ENCODE measurements around the gene GPC5. TPM values are rescaled to one million over a fixed set of nuclear protein-coding genes. Genes with fewer than 3 reads are reported as not detected.
A peak's percentile ranks its signal among the peaks of the same experiment; 100 is the strongest.
"Not testable (repeated sequence)": the region's sequence is repeated elsewhere in the genome, so short reads cannot be mapped to it uniquely, and the experiment has no call there.

The GPC5 gene
- polyA plus RNA-seq, 10 donors, result 0.16 to 0.77 (median 0.26) TPM

- DNase-seq, result no peak
Observed at GRCh38 chr13:92260363-92260762, 861.9 kb downstream of the GPC5 start.

DNA sequence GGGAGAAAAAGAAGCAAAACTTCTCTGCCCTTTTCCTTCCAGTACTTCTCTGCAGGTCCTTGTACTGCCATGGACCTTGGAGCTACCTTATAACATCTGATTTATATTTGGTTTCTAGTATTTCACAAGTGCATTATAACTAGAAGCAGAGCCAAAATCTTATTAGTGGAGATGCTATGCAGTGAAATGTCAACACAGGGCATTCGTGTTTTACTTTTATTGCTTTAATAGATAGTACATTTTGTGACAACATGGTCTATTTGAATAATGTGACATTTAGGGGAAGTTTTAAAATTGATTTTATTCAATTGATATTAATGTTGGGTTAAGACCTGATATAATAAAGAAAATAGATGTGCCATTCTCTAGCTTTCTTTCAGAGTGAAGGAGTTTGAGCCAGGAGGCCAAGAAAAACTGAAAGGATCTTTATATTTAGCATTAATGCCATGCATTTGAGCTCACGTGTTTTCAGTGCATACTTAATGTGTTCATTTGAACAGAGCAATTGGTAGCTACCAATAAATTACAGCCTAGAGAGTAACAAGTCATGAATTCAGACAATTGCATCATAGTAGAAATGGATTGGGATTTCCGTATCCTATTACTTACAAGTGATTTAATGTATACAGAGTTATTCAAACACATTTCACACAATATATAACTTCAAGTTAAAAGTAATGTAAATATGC, 863.8 kb downstream of the GPC5 start:
- DNase-seq, result no peak

DNA sequence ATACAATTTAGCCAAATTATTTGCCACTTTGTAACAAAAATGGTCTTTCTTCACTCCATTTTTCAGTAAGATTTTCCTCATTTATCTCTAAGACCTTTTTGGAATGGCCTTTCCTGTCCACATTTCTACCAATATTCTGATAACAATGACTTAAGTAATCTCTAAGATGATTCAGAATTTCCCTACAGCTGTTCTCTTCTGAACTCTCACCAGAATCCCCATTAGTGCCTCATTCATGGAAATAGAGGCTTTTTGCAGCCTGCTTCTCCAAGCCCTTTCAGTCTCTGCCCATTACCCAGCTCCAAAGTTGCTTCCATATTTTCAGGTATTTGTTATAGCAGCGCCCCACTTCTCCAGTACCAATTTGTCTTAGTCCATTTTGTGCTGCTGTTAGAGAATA, 867.0 kb downstream of the GPC5 start:
- DNase-seq, result no peak

DNA sequence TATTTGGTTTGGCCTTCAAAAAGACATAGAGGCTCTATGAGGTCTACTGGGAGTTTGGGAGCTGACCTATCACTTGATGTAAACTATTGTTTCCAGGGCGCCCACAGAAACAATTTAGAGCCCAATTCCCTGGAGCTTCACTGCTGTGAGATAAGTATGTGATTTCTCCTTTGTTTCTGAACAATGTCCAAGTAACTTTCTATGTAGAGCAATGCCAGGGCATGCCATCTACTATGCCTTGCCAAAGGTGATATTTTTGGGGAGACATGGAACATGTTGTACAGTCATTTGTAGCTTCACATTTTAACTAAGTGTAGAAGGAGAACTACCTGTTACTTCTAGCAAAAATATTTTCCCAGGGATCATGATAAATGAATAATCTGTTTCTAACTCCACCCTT, 872.6 kb downstream of the GPC5 start:
- no peak for DNase-seq

GRCh38 chr13:92272177-92272576, 873.8 kb downstream of the GPC5 start:
- no peak for DNase-seq

GRCh38 chr13:92280986-92281385, 882.6 kb downstream of the GPC5 start:
- DNase-seq, result not testable (repeated sequence)

DNA sequence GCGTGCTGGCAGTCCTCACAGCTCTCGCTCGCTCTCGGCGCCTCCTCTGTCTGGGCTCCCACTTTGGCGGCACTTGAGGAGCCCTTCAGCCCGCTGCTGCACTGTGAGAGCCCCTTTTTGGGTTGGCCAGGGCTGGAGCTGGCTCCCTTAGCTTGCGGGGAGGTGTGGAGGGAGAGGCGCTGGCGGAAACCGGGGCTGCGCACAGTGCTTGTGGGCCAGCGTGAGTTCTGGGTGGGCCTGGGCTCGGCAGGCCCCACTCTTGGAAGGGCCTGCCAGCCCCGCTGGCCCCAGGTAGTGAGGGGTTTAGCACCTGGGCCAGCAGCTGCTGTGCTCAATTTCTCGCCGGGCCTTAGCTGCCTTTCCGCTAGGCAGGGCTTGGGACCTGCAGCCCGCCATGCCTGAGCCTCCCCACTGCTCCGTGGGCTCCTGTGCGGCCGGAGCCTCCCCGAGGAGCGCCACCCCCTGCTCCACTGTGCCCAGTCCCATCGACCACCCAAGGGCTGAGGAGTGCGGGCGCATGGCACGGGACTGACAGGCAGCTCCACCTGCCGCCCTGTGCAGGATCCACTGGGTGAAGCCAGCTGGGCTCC, 892.4 kb downstream of the GPC5 start:
- not testable (repeated sequence) for DNase-seq

DNA sequence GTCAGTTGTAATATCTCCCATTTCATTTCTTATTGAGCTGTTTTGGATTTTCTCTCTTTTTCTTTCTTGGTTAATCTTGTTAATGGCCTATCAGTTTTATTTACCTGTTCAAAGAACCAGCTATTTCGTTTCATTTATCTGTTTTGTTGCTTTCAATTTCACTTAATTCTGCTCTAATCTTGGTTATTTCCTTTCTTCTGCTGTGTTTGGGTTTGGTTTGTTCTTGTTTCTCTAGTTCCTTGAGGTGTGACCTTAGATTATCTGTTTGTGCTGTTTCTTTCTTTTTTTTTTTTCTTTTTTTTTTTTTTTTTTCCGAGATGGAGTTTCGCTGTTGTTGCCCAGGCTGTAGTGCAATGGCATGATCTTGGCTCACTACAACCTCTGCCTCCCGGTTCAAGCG, 896.1 kb downstream of the GPC5 start:
- DNase-seq, result not testable (repeated sequence)

- not testable (repeated sequence) for DNase-seq
Observed at GRCh38 chr13:92296154-92296671, 897.8 kb downstream of the GPC5 start.

DNA sequence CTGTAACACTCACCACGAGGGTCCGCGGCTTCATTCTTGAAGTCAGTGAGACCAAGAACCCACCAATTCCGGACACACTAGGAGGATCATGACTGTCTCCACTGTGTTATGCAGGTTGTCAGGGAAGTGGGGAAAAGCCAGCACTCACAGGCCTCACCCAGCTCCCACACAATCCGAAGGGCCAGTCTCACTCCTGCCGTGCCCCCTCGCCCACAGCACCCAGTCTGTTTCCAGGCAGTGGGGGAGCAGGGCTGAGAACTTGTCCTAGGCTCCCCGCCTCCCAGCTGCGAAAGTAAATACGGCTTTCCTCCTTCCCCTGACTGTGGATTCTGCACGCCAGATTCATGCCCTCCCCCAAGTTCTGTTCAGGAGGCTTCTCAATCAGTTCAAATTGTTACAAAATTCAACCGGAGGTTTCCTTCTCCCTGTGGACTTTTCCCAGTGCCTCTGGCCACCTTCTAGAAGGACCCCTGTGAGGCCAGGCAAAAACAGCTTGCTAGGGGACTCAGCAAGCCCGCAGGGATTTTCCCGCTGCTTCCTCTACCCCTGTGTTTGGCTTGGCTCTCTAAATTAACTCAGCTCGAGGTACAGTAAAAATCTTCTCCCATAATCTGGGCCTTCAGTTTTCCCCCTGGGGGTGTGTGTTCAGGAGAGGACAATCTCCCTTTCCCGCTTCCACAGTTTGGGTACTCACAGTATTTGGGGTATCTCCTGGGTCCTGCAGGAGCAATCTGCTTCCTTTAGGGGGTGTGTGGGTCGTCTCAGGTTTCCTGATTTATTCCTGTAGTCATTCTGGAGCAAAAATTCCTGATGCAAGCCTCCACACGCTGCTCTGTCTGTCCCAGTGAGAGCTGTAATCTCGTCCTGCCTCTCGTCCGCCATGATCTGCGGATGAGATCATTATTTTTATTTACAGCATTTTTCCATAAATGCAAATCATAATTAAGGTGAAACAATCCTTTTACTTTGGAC, 899.8 kb downstream of the GPC5 start:
- no peak for DNase-seq

DNA sequence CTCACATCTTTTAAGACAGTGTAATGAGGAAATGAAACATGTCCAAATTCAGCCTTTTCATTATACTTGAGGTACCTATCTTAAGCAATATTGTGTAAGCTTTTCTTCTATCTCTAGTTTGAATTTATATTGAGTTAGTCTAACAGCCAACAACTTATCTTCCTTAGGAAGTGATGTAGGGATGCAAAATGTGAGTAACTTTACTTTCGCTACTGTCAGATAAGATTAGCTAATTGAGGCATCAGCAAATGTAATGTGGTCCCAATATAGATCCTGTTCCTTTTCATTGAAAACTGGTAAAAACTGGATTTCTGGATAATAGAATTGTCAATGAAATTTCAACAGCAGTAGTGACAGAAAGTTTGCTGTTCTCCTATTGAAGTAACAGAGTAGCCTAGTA, 902.2 kb downstream of the GPC5 start:
- DNase-seq, result no peak

DNA sequence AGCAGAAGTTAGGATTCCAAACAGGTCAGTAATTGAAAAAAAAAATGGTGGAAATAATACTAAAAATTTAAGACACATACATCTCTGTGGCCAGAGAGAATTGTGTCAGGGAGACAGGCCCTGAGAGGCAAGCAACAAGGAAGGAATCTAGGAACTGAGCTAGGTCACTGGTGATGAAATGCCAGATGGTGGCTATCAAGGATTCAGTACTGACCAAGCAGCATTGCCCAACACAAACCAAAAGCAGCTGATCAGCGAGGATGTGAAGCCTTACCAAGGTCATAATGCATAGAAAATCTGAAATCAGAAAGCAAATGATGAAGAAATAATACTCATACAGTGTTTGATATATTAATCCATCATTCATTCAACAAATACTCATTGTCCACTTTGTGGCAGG, 905.0 kb downstream of the GPC5 start:
- DNase-seq, result no peak

DNA sequence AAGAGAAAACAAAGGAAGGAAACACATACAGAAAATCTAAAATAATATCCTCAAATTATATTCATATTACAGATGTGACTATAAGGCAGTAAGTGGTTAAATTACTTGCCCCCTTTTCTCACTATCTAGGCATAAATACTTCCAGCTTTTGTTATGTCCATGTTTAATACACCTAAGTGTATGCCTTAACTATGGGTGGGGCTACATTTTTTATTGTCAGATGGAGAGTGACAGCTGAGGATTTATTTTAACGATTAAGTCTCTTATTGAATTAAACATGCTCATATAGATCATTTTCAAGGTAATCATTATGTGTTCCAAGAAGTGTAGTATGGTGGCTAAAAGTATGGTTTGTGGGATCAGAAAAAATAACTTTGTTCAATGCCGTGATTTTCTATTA, 909.3 kb downstream of the GPC5 start:
- DNase-seq, result no peak

- no peak for DNase-seq
Observed at GRCh38 chr13:92312823-92313222, 914.4 kb downstream of the GPC5 start.

GRCh38 chr13:92313382-92313781, 915.0 kb downstream of the GPC5 start:
- peak in 1 of 3 donors; percentile 18 for DNase-seq

DNA sequence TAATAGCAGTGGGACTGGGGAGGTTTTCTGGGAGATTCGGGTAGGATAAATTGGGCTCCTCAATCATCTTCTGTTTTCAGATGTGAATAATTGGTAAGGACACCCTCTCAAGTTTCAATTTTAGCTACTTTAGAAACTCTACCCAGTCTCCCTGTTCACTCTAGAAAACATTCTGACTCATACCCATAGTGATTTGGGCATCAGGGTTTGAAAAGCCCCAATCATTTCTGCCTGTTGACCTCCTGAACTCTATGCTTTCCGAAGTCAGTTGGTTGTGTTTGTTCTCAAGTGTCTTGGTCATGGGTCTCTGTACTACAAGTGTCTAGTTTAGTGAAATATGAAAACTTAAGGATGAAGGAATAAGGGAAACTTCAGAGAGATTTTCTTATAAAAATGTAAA, 916.8 kb downstream of the GPC5 start:
- DNase-seq, result no peak

GRCh38 chr13:92316030-92316429, 917.6 kb downstream of the GPC5 start:
- DNase-seq, result no peak

- peak; percentile 10 to 40 (median 21) for DNase-seq
Observed at GRCh38 chr13:92317066-92317465, 918.6 kb downstream of the GPC5 start.

GRCh38 chr13:92320323-92320722, 921.9 kb downstream of the GPC5 start:
- peak in 1 of 3 donors; percentile 20 for DNase-seq

DNA sequence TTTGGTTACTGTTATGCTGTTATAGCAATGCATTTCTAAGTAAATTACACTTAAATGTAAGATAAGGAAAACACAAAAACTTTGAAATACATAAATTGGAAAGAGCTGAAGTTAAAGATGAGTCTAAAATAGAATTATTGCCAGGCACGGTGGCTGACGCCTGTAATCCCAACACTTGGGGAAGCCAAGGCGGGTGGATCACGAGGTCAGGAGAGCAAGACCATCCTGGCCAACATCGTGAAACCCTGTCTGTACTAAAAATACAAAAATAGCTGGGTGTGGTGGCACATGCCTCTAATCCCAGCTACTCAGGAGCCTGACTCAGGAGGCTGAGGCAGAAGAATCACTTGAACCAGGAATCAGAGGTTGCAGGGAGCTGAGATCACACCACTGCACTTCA, 922.8 kb downstream of the GPC5 start:
- DNase-seq, result no peak

- DNase-seq, result no peak
Observed at GRCh38 chr13:92345627-92346026, 947.2 kb downstream of the GPC5 start.

DNA sequence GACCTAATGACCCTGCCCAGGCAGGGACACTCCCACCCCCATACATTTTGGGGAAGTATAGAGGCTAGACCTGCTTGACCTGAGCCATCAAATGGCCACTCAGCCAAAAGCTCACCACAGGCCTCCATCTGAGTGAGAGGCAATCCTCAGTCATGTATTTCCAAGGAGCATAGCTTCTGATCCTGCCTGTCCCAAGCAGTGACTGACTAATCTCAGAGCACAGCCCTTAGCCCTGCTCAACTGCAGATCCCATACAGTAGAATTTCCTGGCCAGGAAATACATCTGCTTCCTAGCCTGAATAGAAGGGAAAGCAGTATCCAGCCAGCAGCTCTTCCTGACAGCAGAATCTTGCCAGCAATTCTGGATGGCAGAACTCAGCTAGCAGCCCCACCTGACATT, 947.6 kb downstream of the GPC5 start:
- peak in 1 of 3 donors; percentile 11 for DNase-seq

Data from muscle of back (tissue), 11 donors.